ENCODE data around the gene KIF4A. TPM values are rescaled to one million over a fixed set of nuclear protein-coding genes. Genes with fewer than 3 reads are reported as not detected.
A peak's percentile ranks its signal among the peaks of the same experiment; 100 is the strongest.

KIF4A gene
- total and polyA plus RNA-seq, 2 of the 13 experiments (the other 11 are each of a cell fraction or from before 2014, with no cell fraction given) = 9.4 to 28.2 TPM

GRCh38 chrX:70254909-70255308 lies 35.0 kb upstream of the KIF4A start (continued):
- TF ChIP-seq NR2F6 (IDR thresholded peaks at IDR 0.05) (0 out of 2 replicates have a peak, but pooled peaks have one; percentile 33), NR2F6 (CRISPR knock-in tag; IDR thresholded peaks at IDR 0.05) (no peak), MXI1 (IDR thresholded peaks at IDR 0.05; ENCODE audit: borderline replicate concordance, low read depth, low read length) (no peak), NONO (IDR thresholded peaks at IDR 0.05) (no peak), NONO (CRISPR knock-in tag; conservative IDR thresholded peaks at IDR 0.05) (no peak), ARID5B (CRISPR knock-in tag; IDR thresholded peaks at IDR 0.05) (peak; percentile 65), HHEX (CRISPR knock-in tag; IDR thresholded peaks at IDR 0.05) (0 out of 2 replicates have a peak, but pooled peaks have one; percentile 41), ZNF503 (CRISPR knock-in tag; IDR thresholded peaks at IDR 0.05) (no peak), ZNF850 (CRISPR knock-in tag; conservative IDR thresholded peaks at IDR 0.05) (no peak), POLR2A (IDR thresholded peaks at IDR 0.05; ENCODE audit: insufficient read depth in 1 of 2, low read depth in 2 of 2, low read length in 2 of 2) (no peak), ZNF431 (CRISPR knock-in tag; IDR thresholded peaks at IDR 0.05; ENCODE audit: borderline replicate concordance, low read depth) (no peak), CHCHD3 (CRISPR knock-in tag; IDR thresholded peaks at IDR 0.05) (no peak), FOXA3 (CRISPR knock-in tag; IDR thresholded peaks at IDR 0.05) (peak; percentile 62), HNRNPLL (IDR thresholded peaks at IDR 0.05; ENCODE audit: low read depth, low read length, poor library complexity, severe bottlenecking) (no peak), NFYC (CRISPR knock-in tag; IDR thresholded peaks at IDR 0.05) (no peak), ZNF274 (CRISPR knock-in tag; IDR thresholded peaks at IDR 0.05) (no peak), SKIL (CRISPR knock-in tag; IDR thresholded peaks at IDR 0.05; ENCODE audit: borderline replicate concordance) (no peak), TBP (CRISPR knock-in tag; IDR thresholded peaks at IDR 0.05) (no peak), ZFYVE20 (CRISPR knock-in tag; IDR thresholded peaks at IDR 0.05; ENCODE audit: borderline replicate concordance, low read depth) (no peak), PHF5A (CRISPR knock-in tag; IDR thresholded peaks at IDR 0.05; ENCODE audit: low read depth, unreplicated experiment) (no peak), ZNF747 (CRISPR knock-in tag; IDR thresholded peaks at IDR 0.05; ENCODE audit: borderline replicate concordance) (no peak), ZNF496 (CRISPR knock-in tag; IDR thresholded peaks at IDR 0.05; ENCODE audit: insufficient replicate concordance) (no peak), ATF1 (CRISPR knock-in tag; IDR thresholded peaks at IDR 0.05) (no peak)
- TF ChIP-seq, protein P1, sequence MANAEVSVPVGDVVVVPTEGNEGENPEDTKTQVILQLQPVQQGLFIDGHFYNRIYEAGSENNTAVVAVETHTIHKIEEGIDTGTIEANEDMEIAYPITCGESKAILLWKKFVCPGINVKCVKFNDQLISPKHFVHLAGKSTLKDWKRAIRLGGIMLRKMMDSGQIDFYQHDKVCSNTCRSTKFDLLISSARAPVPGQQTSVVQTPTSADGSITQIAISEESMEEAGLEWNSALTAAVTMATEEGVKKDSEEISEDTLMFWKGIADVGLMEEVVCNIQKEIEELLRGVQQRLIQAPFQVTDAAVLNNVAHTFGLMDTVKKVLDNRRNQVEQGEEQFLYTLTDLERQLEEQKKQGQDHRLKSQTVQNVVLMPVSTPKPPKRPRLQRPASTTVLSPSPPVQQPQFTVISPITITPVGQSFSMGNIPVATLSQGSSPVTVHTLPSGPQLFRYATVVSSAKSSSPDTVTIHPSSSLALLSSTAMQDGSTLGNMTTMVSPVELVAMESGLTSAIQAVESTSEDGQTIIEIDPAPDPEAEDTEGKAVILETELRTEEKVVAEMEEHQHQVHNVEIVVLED (CRISPR knock-in tag; IDR thresholded peaks at IDR 0.05; ENCODE audit: borderline replicate concordance) = no peak

Data from HepG2 (cell line).